HEK293T (cell line): ENCODE data around the gene CFAP157.

Experiments
- BHLHE40 ChIP-seq: fragments of 450-650 bp; IDR thresholded peaks from 2 replicates; pipeline ENCODE4 v1.6.1; 2016; ENCODE audit warnings: mild to moderate bottlenecking, moderate library complexity, borderline replicate concordance
- FOXK2 ChIP-seq: fragments of 450-650 bp; IDR thresholded peaks from 2 replicates; pipeline ENCODE4 v1.6.1; 2016; ENCODE audit warnings: mild to moderate bottlenecking
- FOXM1 ChIP-seq: fragments of 450-650 bp; IDR thresholded peaks from 2 replicates; pipeline ENCODE4 v1.6.1; 2017; ENCODE audit warnings: mild to moderate bottlenecking, borderline replicate concordance
- TARDBP ChIP-seq: fragments of 450-650 bp; IDR thresholded peaks from 2 replicates; pipeline ENCODE4 v1.6.1; 2016
- ZNF384 ChIP-seq: fragments of 450-650 bp; IDR thresholded peaks from 2 replicates; pipeline ENCODE4 v1.6.1; 2016

GRCh38 chr9:127660886-127661741, 45.7 kb upstream of the CFAP157 start:
- TF ChIP-seq BHLHE40: no peak
- no peak for TF ChIP-seq FOXK2
- TF ChIP-seq ZNF384: no peak
- TF ChIP-seq TARDBP: no peak
- no peak for TF ChIP-seq FOXM1
